HG02938 (cell line): Measurements from ENCODE around the gene HSPB9.

Experiments
- ATAC-seq: cut with Tn5 transposase; IDR thresholded peaks from one replicate; pipeline ENCODE4 v1.9.1; 2021; ENCODE audit warnings: mild to moderate bottlenecking, moderate library complexity; ENCODE audit not compliant: unreplicated experiment

The HSPB9 gene, protein sequence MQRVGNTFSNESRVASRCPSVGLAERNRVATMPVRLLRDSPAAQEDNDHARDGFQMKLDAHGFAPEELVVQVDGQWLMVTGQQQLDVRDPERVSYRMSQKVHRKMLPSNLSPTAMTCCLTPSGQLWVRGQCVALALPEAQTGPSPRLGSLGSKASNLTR

DNA sequence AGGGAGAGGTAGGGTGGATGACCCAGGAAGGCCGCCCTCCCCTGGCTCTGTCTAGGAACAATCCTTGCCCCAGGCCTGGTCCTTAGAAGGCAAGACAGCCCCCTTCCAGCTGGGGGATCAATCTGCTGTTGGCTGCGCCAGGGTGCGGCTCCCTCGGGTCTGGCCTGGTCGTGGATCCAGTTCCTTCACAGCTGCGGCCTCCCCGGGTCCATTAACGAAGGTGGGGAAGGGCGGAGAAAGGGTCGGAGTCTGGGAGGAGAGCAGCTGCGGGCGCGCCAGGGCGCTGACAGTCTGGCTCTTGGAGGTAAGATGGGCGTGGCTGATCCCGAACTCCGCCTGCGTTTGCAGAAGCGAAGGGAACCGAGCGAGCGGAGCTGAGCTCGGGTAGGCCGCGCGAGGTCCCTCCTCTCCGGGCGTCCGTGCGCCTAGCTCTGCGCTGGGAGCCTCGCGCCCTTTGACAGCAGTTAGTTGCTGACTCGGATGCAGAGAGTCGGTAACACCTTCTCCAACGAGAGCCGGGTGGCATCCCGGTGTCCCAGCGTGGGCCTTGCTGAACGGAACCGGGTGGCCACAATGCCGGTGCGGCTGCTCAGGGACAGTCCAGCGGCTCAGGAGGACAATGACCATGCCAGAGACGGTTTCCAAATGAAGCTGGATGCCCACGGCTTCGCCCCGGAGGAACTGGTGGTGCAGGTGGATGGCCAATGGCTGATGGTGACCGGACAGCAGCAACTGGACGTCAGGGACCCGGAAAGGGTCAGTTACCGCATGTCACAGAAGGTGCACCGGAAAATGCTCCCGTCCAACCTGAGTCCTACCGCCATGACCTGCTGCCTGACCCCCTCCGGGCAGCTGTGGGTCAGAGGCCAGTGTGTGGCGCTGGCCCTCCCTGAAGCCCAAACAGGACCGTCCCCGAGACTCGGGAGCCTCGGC is at the start of gene HSPB9:
HSPB9 (plus strand) TSS at position 434 of the 933 bp plus-strand sequence; CDS start at position 481, 47 bp downstream.
- ATAC-seq: no peak

DNA sequence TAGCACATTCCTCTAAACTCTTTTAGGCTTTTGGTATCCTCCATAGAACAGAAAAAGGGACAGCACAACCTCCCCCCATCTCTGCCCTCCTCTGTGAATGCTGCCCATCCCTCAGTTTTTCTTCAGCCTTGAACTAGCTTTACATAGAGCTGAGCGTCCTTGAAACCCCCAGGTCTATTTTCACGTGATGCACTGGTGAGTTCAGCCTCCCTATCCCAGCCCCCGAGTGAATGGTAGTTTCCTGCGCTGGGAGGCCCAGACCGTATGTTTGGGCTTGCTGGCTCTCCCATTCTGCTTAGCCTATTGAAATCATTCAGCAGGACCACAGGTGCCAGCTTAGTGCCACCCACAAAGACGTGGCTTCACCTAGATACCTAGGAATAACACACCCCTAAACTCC is 46.8 kb upstream of the HSPB9 start:
- no peak for ATAC-seq

DNA sequence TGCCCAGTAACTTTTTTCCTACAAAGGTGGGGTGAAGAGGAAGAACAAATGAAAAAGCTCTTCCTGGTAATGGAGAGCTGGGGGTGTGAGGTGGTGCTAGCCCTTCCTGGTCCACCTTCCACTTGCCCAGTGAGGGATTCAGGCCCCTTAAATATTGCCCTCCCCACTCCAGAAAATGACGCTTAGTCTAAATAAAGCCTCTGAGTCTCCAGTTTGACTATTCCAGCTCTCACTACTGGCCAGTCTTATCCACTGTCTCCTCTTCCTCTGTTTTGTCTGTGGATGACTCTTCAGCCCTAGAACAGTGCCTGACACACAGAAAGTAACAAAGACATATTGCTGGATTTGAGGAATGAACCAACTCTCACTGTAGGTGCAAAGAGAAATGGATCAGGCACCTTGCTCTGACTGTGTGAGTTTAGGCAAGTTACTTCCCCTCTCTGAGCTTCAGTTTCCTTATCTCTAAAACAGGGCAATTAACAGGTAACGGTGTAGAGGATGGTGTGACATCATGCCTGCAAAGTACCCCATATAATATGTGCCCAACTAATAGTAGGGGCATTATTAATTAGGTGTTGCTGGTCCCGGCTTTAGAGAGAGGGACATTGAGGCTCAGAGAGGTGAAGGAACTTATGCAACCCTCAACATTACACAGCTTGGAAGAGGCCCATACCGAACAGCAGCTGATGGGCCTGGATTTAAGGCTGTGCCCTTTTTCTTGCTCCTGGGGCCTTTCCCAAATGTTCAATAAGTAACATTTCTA is 45.6 kb upstream of the HSPB9 start:
- no peak for ATAC-seq

DNA sequence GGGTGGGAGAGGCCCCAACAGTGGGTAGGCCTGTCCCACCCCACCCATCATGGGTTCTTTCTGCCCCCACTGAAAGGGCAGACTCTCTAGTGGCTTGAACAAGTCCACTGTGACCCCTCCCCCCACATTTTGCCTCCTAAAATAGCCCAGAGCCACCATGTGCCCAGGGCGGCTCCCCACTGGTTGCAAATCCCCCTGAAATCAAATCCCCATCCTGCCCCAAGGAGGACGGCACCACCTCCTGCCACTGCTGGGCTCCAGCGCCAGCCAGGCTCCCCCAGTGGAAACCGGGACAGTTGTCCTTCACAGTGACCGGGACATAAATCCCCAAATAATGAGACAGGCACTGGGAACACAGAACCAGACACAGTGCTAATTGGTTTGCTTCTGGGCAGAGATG is 44.8 kb upstream of the HSPB9 start:
- no peak for ATAC-seq

DNA sequence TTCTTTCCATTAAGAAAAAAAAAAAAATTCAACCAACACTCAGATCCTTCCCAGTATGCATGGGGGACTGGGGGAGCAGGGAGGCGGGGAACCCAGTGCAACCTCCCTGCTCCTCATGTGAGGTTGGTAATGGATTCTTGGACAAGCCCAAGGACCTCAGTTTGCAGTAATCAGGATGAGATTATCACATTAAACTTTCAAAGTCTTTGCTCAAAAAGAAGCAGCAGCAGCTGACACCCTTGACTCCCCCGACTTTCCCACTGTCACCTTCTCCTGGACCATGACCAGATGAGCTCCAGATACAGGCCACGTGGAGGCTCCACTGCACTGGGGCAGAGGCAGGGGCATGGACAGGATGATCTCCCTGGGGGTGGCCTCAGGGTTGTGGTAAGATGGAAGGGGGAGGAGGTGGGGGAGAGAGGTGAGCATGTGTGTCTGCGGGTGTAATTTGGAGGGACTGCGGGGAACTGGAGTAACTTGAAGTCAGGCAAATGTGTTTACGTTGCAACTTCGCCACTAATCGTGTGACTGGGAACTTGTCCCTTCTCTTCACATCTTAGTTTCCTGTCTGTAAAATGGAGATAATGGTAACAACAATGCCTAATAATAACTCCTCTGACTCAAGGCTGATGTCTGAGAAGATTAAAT is 44.1 kb upstream of the HSPB9 start:
- no peak for ATAC-seq

DNA sequence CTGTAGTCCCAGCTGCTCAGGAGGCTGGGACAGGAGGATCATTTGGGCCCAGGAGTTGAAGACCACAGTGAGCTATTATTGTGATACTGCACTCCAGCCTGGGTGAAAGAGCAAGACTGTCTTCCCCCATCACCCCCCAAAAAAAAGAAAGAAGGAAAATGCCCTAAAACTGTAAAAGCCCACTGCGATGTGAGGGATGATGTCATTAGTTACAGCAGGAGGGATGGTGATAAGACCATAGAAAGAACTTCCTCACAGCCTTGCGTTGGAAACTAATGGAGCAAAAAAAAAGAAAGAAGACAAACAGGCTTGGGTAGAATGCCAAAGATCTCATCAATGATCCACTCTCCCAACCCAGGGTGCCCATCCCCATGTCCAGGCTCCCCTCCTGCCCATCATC is 43.1 kb upstream of the HSPB9 start:
- no peak for ATAC-seq

DNA sequence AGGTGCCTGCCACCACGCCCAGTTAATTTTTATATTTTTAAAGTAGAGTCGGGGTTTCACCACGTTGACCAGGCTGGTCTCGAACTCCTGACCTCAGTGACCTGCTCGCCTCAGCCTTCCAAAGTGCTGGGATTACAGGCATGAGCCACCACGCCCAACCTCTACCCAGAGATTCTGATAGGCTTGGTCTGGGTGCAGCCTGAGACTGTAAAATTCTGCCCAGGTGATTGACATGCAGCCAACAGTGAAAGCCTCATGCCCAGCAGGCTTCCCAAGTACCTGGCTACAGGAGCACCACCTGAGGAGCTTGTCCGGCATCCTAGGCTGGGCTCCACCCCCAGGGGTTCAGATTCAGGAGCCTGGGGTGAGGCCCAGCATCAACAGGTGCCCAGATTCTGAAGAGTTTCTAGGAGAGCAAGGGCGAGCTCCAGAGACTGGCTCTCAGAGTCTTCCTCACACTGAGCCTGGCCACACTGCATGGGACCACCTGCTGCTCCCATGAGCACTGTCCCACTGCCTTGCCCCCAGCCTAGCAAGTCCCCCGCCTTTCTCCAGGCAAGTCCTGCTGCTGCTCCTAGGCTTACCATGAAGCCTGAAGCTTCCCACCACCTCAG is 41.0 kb upstream of the HSPB9 start:
- ATAC-seq: no peak

DNA sequence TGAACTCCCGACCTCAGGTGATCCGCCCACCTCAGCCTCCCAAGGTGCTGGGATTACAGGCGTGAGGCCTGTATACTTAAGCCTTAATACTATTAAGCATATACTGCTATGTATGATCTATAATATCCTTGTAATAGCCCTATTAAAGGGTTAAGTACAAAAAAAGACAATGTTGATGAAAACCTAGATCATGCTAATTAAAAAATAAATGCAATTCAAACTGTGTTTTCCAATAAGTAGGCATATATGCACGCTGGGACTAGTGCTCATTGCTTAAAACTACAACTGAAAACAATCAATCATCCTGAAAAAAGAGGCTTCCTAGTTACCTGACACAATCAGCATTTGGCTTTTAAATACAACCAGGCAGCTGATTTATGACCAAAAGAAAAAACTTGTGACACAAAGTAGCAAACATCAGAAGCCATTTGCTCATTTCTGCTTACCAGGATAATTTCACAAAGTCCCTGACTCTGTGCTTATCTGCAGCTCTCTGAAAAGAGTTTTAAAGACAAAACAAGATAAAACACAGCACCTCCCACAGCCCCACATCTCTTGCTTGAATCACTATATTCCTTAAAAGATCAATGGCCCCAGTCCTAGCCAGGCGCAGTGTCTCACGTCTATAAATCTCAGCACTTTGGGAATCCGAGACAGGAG is 35.4 kb upstream of the HSPB9 start:
- ATAC-seq: no peak

DNA sequence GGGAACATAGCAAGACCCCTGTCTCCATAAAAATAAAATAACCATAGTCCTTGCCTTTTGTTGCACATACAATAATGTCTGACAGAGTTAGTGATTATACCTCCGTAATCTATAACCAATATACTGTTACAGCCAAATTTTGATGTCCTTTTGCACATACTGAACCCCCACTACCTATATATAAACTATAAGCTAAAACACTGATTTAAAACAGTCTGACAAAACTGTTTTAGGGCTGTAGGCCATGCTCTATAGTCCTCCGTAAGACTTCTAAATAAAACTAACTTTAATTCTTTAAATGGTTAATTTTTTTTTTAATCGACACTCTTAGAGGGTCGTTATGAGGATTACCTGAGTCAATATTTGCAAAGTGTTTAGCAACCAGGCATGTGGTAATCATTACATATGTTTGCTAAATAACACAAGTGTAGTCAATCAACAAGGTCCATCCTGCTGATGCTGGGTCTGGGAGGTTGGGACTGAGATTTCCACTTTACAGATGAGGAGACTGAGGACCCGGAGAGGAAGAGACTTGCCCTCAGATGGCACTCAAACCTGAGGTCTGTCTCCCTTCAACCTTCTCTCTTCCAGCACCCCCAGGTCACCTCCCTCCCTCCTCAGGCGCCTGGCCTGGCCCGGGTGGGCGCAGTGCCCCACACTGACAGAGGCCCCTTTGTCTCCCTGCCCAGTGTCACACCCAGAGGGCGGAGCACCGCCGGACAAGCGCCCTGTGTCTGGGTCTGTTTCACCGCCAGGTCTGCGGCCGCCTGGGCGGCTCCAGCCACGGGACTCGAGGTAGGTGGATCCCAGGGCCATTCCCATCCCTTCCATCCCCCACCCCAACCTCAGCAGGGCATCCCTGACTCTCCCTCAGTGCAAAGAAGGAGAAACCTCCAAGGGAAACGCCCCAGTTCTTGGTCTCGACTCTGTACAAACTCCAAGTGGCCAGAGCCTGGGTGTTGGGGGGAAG is 34.6 kb upstream of the HSPB9 start:
- no peak for ATAC-seq

DNA sequence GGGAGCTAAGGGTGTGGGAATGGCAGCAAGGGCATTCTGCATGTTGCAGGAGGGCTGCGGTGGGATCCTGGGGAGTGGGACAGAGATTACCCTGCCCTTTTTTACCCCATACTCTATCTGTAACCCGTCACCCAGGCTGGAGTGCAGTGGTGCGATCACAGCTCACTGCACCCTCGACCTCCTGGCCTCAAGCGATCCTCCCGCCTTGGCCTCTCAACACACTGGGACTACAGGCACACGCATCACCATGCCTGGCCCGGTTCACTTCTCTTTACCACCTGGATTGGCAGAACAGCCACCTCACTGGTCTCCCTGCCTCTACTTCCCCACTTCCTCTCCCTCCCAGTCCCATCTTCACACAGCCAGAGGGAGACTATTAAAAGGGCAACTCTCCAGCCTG is 33.9 kb upstream of the HSPB9 start:
- no peak for ATAC-seq

DNA sequence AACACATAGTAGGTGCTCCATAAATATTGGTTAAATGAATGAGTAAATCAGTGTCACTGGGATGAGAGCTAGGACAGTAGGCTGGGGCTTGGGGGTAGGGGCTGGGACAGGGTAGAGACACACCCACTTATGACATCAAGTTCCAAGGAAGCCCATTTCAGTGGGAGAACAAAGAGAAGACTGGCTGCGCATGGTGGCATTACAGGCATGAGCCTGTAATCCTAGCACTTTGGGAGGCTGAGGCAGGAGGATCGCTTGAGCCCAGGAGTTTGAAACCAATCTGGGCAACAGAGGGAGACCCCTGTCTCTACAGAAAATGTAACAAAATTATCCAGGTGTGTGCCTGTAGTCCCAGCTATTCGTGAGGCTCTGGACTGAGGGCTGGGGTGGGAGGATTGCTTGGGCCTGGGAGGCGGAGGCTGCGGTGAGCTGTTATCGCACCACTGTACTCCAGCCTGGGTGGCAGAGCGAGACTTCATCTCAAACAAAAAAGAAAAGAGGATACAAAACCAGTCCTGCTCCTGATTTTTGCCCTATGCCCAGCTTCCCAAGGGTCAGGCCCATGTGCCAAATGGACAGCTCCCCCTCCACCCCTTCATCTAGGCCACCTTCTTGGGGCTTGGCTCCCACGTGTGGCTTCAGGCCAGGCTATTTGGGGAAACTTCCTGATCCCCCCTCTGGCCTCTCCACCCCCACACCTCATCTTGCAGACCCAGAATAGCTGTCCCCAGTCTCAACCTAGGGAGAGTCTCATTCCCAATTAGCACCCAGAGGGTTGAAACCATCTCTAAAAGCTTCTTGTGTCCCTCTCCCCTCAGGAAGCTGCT is 31.4 kb upstream of the HSPB9 start:
- no peak for ATAC-seq

DNA sequence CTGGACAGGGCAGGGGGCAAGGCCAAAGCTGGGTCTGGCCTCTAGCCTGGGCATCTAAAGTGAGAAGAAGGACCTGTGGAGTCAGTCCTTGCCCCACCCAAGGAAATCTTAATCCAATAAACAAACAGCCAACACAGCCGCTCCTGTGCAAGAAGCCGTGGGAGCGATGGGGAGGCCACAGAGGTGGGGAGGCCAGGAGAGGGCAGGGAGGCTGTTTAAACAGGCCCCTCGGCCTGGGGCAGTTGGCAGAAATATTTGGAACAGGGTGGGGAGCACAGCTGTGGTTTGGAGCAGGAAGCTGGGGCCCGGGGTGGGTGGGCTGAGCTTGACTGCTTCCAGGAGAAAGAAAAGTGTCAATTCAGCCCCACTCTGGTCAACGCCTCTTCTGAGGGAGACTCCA is 29.7 kb upstream of the HSPB9 start:
- no peak for ATAC-seq

DNA sequence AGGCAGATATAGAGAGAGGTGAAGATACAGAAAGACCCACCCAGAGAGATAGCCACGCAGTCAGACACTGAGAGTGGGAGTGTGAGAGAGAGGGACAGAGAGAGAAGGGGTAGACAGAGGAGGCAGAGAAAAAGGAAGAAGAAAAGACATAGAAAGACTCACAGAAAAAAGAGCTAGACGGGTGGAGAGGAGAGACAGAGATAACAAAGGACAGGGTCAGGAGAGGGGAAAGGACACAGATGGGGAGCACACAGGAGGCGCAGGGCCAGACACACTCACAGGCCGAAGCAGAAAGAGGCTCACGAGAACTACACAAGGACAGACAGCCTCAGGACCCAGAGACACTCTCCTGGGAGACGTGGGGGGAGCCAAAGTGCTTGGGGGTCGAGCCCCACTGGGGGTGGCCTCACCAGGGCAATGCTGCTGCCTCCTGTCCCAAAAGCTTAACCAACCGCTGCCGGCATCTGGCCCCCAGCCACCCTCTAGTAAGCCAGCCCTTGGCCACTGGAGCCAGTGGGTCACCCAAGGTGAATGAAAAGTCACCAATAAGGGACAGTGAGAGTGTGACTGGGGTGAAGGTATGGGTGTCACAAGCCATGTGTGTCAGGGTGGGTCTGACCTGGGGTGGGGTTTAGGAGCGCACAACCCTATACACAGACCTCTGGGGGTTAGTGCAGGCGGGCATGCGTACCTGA is 28.1 kb upstream of the HSPB9 start:
- no peak for ATAC-seq

DNA sequence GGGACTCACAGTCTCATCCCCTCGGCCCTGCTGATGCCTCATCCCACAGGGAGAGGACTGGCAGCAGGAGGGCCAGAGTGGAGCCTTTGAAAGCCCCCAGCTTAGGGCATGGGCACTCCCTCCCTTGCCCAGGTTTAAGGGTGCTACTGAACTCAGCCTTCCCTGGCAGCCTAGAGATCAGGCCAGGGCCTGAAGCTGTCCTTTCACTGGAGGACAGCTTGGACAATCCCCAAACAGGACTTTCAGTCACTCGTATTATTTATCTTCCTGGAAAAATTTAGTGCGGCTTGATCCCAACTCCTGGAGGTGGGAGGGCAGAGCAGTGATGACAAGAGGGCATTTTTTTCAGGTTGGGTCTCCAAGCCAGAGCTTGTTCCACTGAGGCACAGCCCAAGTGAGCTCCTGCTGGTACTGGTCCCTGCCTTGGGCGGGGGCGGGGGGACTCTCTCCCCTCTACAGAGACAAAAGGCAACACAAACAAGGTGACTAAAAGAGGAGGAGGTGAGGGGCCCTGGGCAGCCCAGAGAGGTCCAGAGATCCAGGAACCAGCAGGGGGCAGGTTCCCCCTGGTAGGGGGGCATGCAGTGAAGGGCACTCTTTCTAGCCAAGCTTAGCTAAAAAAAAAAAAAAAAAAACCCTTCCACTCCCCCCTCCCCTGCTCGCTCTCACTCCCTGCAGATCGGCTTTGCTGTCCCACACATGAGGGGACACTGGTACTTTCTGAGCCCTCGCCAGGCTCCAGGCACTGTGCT is 26.1 kb upstream of the HSPB9 start:
- ATAC-seq: no peak

DNA sequence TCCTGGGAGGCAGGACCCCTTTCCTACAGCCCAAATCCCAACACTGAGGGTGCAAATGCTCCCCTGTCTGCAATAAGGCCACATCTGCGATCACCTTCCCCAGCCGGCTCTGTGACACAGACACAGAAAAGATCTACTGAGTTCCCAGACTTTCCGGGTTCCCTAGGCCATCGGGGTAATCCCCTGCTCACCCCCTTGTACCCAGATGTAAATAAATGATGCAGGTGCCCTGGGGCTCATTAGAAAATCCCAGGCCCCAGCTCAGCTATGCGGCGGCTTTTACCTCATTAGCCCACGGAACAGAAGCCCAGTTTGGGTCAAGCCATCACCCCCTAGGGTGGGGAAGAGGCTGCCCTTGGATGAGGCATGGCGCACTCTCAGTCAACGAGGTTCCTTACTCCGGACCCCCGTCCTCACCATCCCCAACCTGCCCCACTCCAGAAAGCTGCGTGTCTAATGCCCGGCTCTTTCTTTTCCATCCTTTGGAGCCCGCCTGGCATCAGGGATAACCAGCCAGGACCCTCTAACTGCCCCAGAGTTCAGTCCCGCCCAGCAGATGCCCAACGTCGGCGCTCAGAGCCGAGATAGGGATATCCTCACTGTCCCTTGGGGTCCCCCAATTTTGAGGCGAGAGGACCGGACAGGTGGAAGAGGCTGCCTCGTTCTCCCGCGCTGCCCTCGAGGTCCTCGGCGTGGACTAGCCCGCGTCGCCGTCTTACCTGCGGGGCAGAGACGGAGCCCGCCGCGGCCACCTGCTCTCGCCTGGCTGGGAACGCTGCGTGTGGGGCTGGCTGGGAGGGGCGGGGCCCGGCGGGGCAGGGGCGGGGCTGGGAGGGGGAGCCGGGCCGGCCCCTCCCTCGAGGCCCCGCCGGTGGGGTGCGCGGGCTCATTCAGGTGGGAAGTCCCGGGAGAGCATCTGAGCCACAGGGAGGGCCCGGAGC is 24.6 kb upstream of the HSPB9 start, which contains the start of gene ZNF385C:
ZNF385C (minus strand) TSS at position 783 of the 941 bp plus-strand sequence. CDS start 35,417 bp downstream, outside the sequence.
- no peak for ATAC-seq
